Kidney epithelial cell (primary cell): ENCODE data around the gene SMIM36. TPM values are rescaled to one million over a fixed set of nuclear protein-coding genes. Genes with fewer than 3 reads are reported as not detected.

Source experiments
- DNase-seq: peaks from one replicate; pipeline ENCODE4 v3.0.0-alpha.2; 2010; ENCODE audit warnings: low read depth
- H3K27me3 ChIP-seq: 2 replicates; pipeline ENCODE4 v1.6.0; 2011; ENCODE audit warnings: low read length; ENCODE audit not compliant: control insufficient read depth, insufficient read depth
- H3K36me3 ChIP-seq: 2 replicates; pipeline ENCODE4 v1.5.1; 2011; ENCODE audit warnings: low read length; ENCODE audit not compliant: control insufficient read depth, insufficient read depth
- H3K4me3 ChIP-seq: 2 replicates; pipeline ENCODE4 v1.5.1; 2011; ENCODE audit warnings: low read depth, mild to moderate bottlenecking, control low read depth, low read length
- total RNA-seq: library from RNA; depleted of rRNA; stranded (reverse); fragments of >200 nt; gene quantifications from 2 replicates; pipeline ENCODE4 v1.2.3, GENCODE V29; 2015
- TF ChIP-seq, protein P1 (sequence below): IDR thresholded peaks from 2 replicates; pipeline ENCODE4 v1.5.1; 2011; ENCODE audit warnings: mild to moderate bottlenecking, moderate library complexity, low read length, control low read depth, inconsistent platforms; ENCODE audit not compliant: insufficient read depth, poor library complexity, severe bottlenecking

The SMIM36 gene
- not detected in 2 replicates for total RNA-seq

DNA sequence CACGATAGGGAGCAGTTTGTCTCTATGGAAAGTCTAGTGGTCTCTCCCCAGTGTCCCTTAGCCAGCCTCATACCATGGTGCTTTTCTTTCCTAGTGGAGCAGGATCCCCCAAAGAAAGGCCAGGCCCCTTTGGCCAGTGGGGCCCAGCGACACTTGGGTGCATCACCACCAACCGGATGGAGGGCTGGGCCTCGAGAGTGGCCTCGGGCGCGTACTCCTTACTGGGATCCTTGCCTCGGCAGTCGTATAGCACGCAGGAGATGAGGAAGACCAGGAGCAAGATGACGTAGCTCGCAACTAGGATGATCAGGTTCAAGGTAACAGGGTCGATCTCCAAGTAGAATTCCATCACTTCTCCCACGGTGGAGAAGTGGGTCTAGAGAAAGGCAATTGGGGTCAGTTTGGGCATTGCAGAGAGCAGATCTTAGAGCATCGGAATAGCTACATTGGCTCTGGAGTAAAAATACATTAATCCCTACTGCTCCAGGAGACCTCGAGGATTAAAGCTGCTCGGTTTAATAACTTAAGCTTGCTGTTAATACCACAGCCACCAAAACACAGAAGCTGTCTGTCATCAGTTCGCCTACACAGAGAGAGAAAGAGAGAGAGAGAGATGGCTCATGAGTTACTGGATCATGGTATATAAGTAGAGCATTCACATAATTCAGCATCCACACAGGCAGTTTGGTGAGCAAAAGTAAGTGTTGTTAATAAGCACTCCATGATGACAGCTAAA is at the start of gene SMIM36:
SMIM36 (minus strand) TSS at position 467 of the 736 bp plus-strand sequence.
- DNase-seq: no peak
- H3K4me3 ChIP-seq: no peak within 1 kb of the TSS
- TF ChIP-seq, protein P1, sequence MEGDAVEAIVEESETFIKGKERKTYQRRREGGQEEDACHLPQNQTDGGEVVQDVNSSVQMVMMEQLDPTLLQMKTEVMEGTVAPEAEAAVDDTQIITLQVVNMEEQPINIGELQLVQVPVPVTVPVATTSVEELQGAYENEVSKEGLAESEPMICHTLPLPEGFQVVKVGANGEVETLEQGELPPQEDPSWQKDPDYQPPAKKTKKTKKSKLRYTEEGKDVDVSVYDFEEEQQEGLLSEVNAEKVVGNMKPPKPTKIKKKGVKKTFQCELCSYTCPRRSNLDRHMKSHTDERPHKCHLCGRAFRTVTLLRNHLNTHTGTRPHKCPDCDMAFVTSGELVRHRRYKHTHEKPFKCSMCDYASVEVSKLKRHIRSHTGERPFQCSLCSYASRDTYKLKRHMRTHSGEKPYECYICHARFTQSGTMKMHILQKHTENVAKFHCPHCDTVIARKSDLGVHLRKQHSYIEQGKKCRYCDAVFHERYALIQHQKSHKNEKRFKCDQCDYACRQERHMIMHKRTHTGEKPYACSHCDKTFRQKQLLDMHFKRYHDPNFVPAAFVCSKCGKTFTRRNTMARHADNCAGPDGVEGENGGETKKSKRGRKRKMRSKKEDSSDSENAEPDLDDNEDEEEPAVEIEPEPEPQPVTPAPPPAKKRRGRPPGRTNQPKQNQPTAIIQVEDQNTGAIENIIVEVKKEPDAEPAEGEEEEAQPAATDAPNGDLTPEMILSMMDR: no peak

GRCh38 chr17:55555772-55556171 is 44.5 kb upstream of the SMIM36 start:
- no peak for DNase-seq
- Histone ChIP-seq H3K27me3 (no peaks in the 10 kb centered on the region), H3K36me3 (no peaks in the 10 kb centered on the region), H3K4me3 (no peak overlapping the region)
- TF ChIP-seq, protein P1: no peak

More for the DNA sequence above, at the start of gene SMIM36:
- H3K27me3 ChIP-seq: no peaks in the 10 kb centered on the region
- no peaks in the 10 kb centered on the region for H3K36me3 ChIP-seq

- Histone ChIP-seq H3K4me3 (no peak overlapping the region), H3K27me3 (no peaks in the 10 kb centered on the region), H3K36me3 (no peaks in the 10 kb centered on the region)
- TF ChIP-seq, protein P1: no peak
- no peak for DNase-seq
Measured at GRCh38 chr17:55549140-55549539, 37.9 kb upstream of the SMIM36 start.

- H3K36me3 ChIP-seq: no peaks in the 10 kb centered on the region
- no peak overlapping the region for H3K4me3 ChIP-seq
- no peaks in the 10 kb centered on the region for H3K27me3 ChIP-seq
- DNase-seq: no peak
- TF ChIP-seq, protein P1: no peak
Measured at GRCh38 chr17:55546991-55547664, 35.9 kb upstream of the SMIM36 start.

DNA sequence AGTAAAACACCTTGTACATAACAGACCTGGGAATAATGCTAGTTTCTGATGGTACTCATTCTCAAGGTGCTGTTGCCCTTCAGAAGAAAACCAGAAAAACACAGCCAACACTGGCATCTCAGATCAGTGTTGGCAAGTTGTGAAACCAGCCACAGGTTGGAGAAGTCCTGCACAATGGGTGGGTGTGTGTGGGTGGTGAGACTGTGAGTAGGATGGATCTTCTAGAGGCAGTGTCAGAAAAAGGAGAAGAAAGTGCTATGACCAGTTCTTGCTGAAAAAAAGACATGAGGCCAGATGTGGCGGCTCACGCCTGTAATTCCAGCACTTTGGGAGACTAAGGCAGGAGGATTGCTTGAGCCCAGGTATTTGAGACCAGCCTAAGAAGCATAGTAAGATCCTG is 35.2 kb upstream of the SMIM36 start:
- TF ChIP-seq, protein P1: no peak
- Histone ChIP-seq H3K4me3 (no peak overlapping the region), H3K27me3 (no peaks in the 10 kb centered on the region), H3K36me3 (no peaks in the 10 kb centered on the region)
- no peak for DNase-seq
